ENCODE data around the gene AGTR1. TPM values are rescaled to one million over a fixed set of nuclear protein-coding genes. Genes with fewer than 3 reads are reported as not detected.

AGTR1 gene
- total and polyA plus RNA-seq, 12 donors, result 20.6 to 89.2 (median 58.3) TPM

- DNase-seq, result no peak
- intact Hi-C loops (cut with DNase I), result no loop called here
- H3K27me3 ChIP-seq, result no peaks in the 10 kb centered on the region
- no peak overlapping the region for H3K4me3 ChIP-seq
- H3K27ac ChIP-seq, result no peak overlapping the region
- WGBS, 4 donors, result 79 to 88% (median 84%) methylated on average over 4 of the region's 4 CpGs
- H3K9me3 ChIP-seq (replicated peaks in 1 of 3), result no peaks in the 10 kb centered on the region
- no peaks in the 10 kb centered on the region for H3K36me3 ChIP-seq (replicated peaks in 1 of 2)
- no peak for TF ChIP-seq POLR2A (IDR thresholded peaks at IDR 0.05)
- no peaks in the 10 kb centered on the region for H3K4me1 ChIP-seq (replicated peaks in 1 of 2)
These were observed 58.6 kb downstream of the AGTR1 start for GRCh38 chr3:148756311-148756710.

GRCh38 chr3:148757238-148758215 is 59.8 kb downstream of the AGTR1 start:
- 73 to 81% (median 75%) methylated on average over 12 of the region's 12 CpGs for WGBS, 4 donors
- no peaks in the 10 kb centered on the region for H3K9me3 ChIP-seq (replicated peaks in 1 of 3)
- no peak overlapping the region for H3K27ac ChIP-seq
- intact Hi-C loops (cut with DNase I), result no loop called here
- no peak for DNase-seq
- no peaks in the 10 kb centered on the region for H3K27me3 ChIP-seq
- H3K4me3 ChIP-seq, result no peak overlapping the region
- no peak for TF ChIP-seq POLR2A (IDR thresholded peaks at IDR 0.05)
- no peak for TF ChIP-seq CTCF (IDR thresholded peaks at IDR 0.05)
- H3K36me3 ChIP-seq (replicated peaks in 1 of 2), result no peaks in the 10 kb centered on the region
- no peaks in the 10 kb centered on the region for H3K4me1 ChIP-seq (replicated peaks in 1 of 2)

GRCh38 chr3:148758303-148758884 is 60.7 kb downstream of the AGTR1 start:
- intact Hi-C loops (cut with DNase I), result no loop called here
- Histone ChIP-seq H3K4me1 (replicated peaks in 1 of 2) (no peaks in the 10 kb centered on the region), H3K27ac (no peak overlapping the region), H3K9me3 (replicated peaks in 1 of 3) (no peaks in the 10 kb centered on the region), H3K27me3 (no peaks in the 10 kb centered on the region), H3K36me3 (replicated peaks in 1 of 2) (no peaks in the 10 kb centered on the region), H3K4me3 (no peak overlapping the region)
- 70 to 89% (median 83%) methylated on average over 3 of the region's 3 CpGs for WGBS, 4 donors
- DNase-seq, result no peak
- TF ChIP-seq CTCF (IDR thresholded peaks at IDR 0.05), result no peak
- no peak for TF ChIP-seq POLR2A (IDR thresholded peaks at IDR 0.05)

GRCh38 chr3:148759430-148759829 is 61.7 kb downstream of the AGTR1 start:
- TF ChIP-seq CTCF (IDR thresholded peaks at IDR 0.05) (no peak), POLR2A (IDR thresholded peaks at IDR 0.05) (no peak)
- Histone ChIP-seq H3K27me3 (no peaks in the 10 kb centered on the region), H3K4me3 (no peak overlapping the region), H3K27ac (no peak overlapping the region), H3K36me3 (replicated peaks in 1 of 2) (no peaks in the 10 kb centered on the region), H3K9me3 (replicated peaks in 1 of 3) (no peaks in the 10 kb centered on the region), H3K4me1 (replicated peaks in 1 of 2) (no peaks in the 10 kb centered on the region)
- no peak for DNase-seq
- intact Hi-C loops (cut with DNase I), result no loop called here
- 68 to 69% (median 68%) methylated on average over 4 of the region's 4 CpGs for WGBS, 4 donors
